T follicular helper cell (primary cell): ENCODE measurements around the gene U2AF2.

Experiments
- DNase-seq: peaks from one replicate; pipeline ENCODE4 v3.0.0-alpha.2; 2020; ENCODE audit warnings: low read depth

The U2AF2 gene

GRCh38 chr19:55621673-55622231 lies 33.1 kb upstream of the U2AF2 start:
- DNase-seq: no peak

GRCh38 chr19:55622242-55622969 lies 32.4 kb upstream of the U2AF2 start:
- no peak for DNase-seq

GRCh38 chr19:55623130-55623529 lies 31.7 kb upstream of the U2AF2 start:
- DNase-seq: no peak

GRCh38 chr19:55623561-55623960 lies 31.3 kb upstream of the U2AF2 start:
- DNase-seq: no peak

GRCh38 chr19:55624109-55625003 lies 30.5 kb upstream of the U2AF2 start, which contains the start of gene ZNF784:
Gene ZNF784 (minus strand): TSS chr19:55624566. CDS start chr19:55624561, 5 bp downstream.
- DNase-seq: peak; percentile 94

GRCh38 chr19:55625004-55625326 lies 29.9 kb upstream of the U2AF2 start:
- DNase-seq: no peak

- peak; percentile 67 for DNase-seq
These were observed 28.5 kb upstream of the U2AF2 start for GRCh38 chr19:55626350-55626749.

- peak; percentile 88 for DNase-seq
These were observed 22.4 kb upstream of the U2AF2 start for GRCh38 chr19:55632463-55632834.

GRCh38 chr19:55633861-55634260 lies 21.0 kb upstream of the U2AF2 start:
- DNase-seq: no peak

GRCh38 chr19:55635334-55635717 lies 19.5 kb upstream of the U2AF2 start:
- DNase-seq: no peak

GRCh38 chr19:55635856-55636440 lies 18.9 kb upstream of the U2AF2 start:
- DNase-seq: no peak

- DNase-seq: no peak
These were observed 18.1 kb upstream of the U2AF2 start for GRCh38 chr19:55636723-55637122.

- DNase-seq: no peak
These were observed 17.3 kb upstream of the U2AF2 start for GRCh38 chr19:55637534-55637933.

- no peak for DNase-seq
These were observed 15.9 kb upstream of the U2AF2 start for GRCh38 chr19:55638864-55639359.

GRCh38 chr19:55640043-55640576 lies 14.7 kb upstream of the U2AF2 start:
- peak; percentile 65 for DNase-seq

GRCh38 chr19:55640577-55641425 lies 14.0 kb upstream of the U2AF2 start, which contains the start of gene ZNF580:
Gene ZNF580 (plus strand): TSS chr19:55641002. CDS start chr19:55642509, 1,507 bp downstream.
- no peak for DNase-seq

GRCh38 chr19:55641426-55642152 lies 13.2 kb upstream of the U2AF2 start:
- DNase-seq: no peak

GRCh38 chr19:55642153-55643002 lies 12.5 kb upstream of the U2AF2 start:
- no peak for DNase-seq
